ENCODE results near the gene DOCK1.

The DOCK1 gene

DNA sequence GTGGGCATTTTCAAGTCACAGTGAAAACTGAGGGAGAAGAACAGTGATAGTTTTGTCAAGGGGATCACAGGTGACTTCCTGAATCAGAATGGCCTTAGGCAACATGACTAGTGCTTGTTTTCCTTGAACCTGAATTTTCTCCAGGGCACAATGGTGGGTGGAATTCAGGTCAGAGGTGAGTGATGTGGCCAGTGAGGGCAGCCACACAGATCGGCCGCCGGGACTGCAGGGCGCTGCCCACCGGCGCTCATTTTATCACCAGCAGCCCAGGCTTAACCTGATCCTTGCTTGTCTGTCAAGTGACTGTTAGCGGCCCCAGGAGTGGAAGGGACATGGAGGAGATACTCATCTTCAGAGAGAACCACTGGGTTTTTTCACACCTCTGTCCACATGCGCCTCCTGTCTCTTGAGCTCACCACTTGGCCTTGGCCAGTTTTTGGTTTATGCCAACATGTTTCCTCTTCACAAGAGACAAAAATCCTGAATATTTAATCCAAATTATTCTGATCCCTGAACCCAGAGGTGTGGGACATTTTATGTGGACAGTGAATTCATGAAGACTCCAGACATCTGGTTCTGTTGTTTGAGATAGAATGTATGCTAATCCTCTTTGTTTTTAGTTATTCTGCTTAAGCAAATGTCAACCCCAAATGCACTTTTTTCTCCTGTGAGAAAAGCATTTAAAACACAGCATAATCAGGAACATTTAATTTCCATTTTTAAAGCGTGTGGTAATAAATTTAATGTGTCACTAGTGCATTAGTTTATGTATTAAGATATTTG is 108.7 kb downstream of the DOCK1 start:
- DNase-seq: no peak

DNA sequence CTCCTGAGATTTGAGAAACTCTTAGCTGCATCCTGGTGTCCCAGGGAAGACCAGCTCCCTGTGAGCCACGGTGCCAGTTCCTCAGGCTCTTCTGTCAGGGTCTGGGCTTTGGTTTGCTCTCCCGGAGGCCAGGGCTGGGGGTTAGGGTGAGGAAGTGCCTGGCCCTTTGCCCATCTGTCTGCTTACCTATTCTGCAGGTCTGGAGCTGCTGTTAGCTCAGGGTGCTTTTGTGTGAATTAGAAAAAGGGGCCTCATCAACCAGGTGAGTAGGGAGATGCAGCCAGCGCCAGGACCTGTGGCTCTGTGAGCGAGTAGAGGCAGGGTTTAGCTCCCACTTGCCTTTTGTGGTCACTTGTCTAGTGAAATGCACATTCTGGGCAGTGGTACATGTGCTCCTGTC is 109.4 kb downstream of the DOCK1 start:
- DNase-seq: no peak

DNA sequence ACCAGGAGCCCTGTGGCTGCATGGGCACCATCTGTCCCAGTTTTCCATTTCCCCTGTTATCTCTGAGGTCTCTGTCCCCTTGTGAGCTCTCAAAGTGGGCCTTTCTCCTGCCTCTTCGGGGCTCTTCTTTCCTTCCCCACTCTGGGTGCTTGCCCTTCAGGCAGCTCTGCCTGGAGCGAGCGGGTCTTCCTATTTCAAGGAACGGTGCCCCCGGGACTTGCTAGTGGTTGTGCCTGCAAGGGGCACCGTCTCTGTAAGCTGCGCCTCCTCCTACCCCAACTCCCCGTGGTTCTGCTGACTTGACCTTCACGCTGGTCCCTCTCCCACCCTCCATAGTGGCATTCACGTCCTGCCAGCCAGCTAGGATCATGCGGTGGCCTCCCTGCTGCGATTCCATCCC is 110.1 kb downstream of the DOCK1 start:
- DNase-seq: no peak

DNA sequence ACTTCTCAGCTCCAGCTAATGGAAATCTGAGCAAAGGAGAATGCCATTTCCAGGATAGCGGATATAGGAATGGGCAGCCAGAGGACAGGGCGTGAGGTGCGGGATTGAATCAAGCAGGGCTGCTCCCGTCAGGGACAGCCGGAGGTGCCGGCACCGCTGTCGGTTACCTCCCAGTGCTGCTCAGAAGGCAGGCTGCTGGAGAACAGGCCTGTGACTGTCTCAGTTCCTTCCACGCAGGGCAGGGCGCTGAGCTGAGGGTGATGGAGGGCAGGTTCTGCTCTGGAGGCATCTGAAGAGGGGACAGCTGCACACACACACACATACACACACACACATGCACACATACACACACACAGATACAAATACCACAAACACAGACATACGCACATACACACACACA is 111.1 kb downstream of the DOCK1 start:
- DNase-seq: no peak

DNA sequence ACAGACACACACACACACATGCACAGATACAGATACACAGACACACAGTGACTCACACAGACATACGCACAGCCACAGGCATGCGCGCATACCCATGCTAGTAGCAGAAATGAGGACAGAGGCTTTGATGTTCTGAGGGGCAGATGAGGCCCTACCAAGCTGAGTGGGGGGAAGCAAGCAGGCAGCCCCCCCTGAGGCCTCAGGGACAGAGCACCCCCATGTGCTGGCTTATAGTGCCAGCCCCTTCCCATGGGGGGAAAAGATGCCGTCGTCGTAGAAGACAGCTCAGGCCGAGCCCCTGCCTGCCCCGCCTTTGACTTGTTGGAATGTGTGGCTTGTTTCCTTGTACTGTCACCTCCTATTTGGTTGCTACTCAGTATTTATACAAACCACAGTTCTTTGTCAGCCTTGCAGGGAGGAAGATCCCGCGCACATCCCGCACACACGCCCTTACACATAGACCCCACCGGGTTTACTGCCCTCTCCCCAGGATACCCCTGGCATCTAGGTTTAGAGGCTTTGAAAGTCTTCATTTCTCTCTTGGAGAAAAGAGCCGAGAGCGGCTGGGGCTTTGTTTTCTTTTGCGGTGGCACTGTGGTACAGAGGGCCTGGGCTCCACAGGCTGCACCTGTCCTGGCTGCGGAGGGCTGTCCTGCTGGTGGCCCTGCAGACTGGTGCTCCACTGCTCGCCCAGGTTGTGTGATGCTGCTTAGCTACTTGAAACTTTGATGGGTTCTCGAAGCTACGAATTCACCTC is 112.5 kb downstream of the DOCK1 start:
- no peak for DNase-seq

DNA sequence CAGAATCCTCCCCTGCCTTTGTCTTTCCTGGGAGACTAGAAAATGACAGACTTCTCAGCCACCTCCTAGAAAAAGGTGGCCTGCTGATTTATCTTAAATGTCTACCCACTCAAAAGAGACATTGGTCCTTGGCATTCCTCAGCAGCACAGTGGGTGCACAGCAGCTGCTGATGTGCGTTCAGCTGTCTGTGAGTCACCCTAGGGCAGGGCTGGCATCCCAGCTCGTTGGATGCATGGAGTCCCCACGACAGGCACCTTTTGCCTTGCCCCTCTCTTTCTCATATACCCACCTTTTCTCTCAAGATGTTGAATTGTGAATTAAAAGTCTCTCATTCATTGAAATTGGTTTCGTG is 113.0 kb downstream of the DOCK1 start:
- no peak for DNase-seq

DNA sequence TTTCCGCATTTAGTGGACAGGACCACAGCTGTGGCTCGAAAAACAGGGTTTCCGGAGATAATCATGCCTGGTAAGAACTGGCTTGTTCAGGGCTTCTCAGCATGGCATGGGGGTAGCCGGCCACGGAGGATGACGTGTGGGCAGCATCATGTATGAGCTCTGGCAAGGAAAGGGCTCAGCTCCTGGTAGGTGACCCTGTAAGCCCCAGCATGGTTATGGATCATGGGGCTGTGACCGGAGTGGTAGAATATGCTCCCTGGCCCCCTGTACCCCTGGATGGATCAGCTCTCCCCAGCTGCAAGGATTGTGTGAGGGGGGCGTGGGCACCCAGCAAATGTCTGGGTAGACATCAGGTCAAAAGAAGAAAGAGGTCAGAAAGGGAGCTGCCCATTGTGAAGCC is 113.5 kb downstream of the DOCK1 start:
- no peak for DNase-seq

DNA sequence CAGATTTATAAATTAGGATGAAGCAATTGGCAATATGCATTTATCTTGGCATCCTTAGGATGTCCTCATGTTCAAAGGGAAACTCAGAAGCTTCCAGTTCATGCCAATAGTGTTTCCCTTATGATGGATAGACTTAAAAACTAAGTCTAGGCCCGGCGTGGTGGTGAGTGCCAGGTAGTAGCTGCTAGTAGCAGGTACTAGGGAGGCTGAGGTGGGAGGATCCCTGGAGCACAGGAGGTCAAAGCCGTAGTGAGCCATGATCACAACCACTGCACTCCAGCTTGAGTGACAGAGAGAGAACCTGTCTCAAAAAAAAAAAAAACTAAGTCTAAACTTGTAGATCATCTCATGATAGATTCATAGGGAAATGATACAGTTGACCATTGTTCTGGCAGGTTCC is 115.0 kb downstream of the DOCK1 start:
- no peak for DNase-seq

DNA sequence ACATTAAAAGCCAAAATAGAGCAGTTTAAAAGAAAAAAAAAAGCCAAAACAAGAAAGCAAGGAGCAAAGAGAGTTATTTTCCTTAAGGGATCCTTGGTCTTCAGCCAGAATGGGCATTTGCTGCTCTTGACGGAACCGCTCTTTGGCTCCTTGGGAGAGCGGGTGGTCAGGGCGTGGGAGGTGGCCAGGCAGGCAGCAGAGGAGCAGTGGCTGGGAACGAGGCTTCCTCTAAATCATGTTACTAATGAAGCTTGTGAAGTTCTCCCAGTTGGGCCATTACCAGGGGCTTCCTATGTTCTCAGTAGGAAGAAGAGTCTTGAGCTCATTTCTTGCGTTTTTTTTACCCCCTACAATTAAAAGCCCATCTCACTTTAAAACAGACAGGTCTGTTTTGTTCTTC is 116.6 kb downstream of the DOCK1 start:
- no peak for DNase-seq

DNA sequence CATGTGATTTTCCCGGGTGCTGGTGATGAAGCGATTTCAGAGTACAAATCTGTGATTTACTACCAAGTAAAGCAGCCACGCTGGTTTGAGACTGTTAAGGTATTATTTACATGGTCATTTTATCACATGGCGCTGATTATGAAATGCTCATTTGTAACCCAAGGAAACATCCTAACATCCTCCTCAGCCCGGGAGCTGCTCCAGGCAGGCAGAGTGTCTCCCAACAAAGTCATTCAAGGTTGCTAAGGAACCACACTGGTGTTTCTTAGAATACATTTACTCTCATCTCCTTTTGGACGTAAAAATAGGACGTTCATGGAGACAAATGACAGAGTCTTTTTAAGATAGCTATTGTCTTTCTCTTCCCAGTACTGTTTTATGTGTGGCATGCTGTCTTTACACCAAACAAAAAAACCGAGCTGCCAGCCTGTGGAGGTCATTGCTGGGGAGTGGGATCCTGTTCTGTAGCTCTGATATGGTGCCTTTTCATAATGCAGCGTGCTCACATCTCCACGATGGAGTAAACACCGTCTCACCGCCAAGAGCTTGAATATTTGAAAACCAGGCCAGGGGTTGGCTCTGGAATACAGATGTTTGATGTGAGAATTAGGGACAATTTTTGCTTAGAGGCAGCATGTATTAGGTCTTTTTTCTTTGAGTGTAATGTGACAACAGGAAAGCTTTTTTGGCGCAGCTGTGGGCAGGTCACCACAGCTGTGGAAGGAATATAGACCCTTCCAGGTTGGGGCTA is 119.6 kb downstream of the DOCK1 start:
- no peak for DNase-seq

DNA sequence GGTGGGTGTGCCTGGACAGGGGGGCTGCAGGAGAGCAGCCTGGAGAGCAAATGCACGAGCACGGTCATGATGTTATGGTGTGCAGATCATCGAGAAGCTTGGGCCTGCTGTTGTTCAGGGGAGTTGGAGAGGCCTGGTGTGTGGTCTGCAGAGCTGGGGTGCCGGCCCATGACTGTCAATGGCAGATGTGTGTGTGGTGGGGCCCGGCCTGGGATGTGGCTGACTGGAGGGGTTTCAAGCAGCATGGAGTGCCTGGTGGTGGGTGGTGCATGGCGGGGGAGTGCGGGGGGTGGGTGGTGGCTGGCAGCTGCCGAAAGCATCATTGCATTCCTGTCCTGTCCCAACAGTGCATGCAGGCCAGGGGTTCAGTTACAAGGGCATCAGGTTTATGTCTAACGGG is 122.6 kb downstream of the DOCK1 start:
- DNase-seq: no peak

DNA sequence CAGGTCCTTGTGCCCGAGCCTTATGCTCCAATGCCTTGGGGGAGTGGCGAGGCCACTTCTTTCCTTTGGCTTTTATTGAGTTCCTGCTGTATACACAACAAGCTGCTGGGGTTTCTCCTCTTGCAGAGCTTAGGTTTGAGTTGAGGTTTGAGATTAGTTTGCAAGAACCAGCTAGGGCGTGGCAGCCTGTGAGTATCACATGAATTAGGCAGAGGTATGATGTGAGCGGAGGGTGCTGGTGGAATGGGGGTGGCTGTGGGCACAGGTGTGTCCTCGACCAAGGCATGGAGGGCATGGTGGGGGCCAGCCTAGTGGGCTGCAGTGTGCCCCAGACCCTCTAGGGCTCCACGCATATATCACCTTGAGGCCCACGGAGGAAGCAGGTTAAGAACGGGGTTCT is 123.3 kb downstream of the DOCK1 start:
- no peak for DNase-seq

DNA sequence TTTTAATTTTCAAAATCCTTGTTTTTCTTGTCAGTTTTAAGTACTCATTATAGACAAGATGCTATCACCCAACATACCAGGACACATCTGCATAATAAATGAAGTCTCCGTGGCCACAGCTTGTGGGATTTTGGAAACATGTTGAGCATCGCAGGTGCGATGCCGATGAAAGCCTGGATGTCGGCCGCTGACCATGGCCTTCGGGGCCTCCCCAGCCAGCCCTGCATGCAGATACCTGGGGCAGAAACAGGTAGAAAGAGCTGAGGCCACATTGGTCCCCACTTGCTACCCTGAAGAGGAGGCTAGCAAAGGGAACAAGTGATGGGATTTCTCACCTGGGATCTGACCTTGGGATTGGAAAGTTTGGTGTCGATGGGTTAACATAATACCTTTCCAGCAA is 123.8 kb downstream of the DOCK1 start:
- DNase-seq: no peak

DNA sequence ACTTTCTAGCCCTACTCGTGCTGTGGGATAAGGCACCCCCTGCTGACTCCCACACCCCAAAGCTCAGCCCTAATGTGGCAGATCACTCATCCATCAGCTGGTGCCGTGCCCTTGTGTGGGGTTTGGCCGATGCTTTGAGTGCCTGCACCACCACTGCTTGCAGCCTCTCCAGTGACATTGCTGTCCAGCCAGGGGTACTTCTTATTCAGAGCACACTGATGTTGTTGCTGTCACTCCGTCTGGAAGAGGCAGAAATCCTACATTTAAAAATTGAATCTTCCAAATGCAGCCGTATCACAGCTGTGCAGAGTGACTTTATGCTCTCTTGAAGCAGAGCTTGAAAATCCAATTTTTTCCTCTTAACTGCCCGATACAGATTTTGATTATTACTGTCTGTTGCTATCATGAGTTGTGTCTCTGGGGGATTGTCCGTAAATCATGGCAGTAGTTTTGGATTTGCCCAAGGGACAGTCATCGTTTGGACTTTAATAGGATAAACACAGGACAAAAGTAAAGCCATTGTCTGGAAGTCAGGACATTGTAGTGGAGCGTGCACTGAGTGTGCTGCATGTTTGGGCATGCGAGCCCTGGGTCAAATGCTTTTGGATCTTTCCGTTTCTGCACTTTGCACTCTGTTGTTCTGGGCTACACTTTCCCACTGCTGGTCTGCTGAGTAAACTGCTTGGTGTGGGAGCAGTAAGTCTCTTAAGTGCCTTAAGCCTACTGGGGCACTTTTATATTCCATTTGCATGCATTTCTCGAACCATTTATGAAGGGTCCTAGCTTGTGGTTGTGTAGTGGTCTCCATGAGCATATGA is 128.2 kb downstream of the DOCK1 start:
- DNase-seq: no peak

DNA sequence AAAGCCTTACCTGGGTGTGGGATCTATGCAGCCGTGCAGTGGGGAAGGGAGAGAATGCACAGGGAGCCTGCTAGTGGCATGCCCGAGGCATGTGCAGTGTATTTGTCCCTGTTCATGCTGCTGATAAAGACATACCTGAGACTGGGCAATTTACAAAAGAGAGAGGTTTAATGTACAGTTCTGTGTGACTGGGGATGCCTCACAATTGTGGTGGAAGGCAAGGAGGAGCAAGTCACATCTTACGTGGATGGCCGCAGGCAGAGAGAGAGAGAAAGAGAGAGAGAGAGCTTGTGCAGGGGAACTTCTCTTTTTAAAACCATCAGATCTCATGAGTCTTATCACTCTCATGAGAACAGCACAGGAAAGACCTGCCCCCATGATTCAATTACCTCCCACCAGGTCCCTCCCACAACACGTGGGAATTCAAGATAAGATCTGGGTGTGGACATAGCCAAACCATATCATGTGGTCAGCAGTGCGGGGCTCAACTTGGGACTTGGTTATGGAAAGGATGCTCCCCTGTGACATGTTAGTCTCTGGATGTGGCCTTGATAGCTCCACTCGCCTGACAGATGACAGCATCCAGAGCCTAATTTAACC is 128.9 kb downstream of the DOCK1 start:
- no peak for DNase-seq

DNA sequence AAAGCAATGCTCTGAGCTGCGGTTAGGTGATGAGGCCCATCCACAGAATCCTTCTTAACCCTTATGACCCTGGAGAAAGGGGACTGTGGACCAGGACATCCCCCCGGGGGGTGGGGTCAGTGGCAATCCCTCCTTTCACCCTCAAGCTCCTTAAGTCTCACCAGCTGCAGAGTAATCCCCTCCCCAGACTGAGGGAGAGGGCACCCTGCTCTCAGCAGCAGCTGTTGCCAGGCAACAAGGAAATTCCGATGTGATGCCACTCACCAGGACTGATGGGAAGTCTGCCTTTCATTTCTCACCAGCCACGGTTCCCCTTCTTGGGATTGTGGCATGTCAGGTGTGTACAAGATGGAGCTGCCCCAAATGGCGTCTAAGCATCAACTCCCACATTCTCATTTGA is 129.6 kb downstream of the DOCK1 start:
- DNase-seq: no peak

DNA sequence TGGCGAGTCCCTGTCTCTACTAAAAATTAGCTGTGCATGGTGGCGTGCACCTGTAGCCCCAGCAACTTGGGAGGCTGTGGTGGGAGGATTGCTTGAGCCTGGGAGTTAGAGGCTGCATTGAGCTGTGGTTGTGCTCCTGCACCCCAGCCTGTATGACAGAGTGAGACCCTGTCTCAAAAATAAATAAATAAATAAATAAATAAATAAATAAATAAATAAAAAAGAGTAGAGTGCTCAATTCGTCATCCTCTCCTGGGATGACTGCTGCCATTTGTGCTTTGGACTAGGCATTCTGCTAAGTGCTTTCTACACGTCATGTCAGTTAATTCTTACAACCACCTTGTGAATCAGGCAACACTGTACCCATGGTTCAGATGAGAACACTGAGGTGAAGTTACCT is 130.6 kb downstream of the DOCK1 start:
- DNase-seq: no peak

DNA sequence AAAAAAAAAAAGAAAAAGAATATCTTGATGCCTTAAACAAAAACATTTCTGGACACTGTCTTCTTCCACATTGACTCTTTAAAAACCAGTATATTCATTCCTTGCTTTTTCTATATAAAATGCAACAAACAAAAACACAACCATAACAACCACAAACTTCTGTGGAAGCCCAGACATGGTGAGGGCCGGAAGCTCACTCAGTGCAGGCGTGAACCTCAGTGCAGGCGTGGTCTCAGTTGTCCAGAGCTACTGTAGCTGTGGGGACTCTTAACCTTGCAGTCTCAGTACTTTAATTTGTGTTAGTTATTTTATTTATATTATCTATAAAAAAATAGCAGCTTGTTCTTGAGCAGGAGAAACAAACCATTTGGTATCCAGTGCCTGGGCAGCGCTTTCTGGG is 131.8 kb downstream of the DOCK1 start:
- DNase-seq: no peak

DNA sequence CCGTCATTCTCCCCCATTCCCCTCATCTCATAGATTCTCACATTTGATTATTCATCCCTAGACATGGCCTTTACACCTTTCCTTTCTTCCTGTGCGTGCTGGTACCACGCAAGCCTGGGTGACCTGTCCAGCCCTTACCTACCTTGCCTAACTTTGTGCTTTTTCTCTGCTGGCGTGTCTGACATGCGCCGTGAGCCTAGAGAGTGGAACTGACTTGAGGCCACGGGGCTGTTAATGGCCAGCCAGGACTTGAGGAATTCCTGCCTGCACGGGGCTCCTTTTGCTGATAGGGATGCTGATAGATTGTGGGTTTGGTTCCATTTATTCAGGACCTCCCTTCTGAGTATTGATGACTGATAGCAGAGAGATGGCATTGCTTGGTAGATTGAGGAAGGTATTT is 134.2 kb downstream of the DOCK1 start:
- DNase-seq: no peak

DNA sequence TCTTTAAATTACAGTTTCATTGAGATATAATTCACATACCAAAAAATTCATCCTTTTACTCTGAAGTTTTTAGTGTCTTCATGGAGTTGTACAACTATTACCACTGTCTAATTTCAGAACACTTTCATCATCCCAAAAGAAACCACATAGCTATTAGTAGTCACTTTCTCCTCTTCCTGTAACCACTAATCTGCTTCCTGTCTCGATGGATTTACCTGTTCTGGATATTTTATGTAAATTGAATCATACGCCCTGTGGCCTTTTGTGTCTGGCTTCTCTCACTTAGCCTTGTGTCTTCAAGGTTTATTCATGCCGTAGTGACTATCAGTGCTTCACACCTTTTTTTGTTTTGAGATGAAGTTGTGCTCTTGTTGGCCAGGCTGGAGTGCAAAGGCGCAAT is 135.5 kb downstream of the DOCK1 start:
- no peak for DNase-seq

DNA sequence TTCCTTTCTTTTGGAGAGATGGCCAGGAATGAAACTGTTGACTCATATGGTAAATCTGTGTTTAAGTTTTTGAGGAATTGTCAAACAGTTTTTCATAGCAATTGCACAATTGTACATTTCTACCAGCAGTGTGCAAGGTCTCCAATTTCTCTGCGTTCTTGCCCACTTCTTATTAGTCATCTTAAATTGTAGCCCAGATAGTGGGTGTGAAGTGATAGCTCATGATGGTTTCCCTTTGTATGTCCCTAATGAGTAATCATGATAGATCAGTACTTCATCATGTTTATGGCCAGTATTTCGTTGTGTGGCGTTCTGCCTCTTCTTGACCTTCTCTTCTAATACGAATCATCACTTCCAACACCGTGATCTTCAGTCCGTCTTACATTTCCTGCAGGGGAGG is 136.3 kb downstream of the DOCK1 start:
- DNase-seq: no peak

DNA sequence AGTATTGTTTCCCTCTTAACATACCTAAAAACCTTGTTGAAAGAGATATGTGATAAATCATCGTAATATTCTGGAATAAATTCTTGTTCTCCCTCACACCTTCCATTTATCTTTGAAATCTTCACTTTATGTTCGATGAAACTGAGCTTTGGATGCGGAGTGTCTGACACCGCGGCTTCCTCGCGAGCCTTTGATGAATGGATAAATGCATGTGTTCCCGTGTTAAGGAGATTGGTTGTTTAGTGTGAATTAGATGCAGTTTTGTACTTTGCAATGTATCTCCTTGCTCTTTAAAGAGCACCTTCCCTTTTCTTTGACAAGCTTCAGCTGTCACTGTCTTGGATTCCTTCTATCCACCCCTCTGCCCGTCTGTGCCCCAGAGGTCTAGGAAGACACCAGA is 138.1 kb downstream of the DOCK1 start:
- DNase-seq: no peak

DNA sequence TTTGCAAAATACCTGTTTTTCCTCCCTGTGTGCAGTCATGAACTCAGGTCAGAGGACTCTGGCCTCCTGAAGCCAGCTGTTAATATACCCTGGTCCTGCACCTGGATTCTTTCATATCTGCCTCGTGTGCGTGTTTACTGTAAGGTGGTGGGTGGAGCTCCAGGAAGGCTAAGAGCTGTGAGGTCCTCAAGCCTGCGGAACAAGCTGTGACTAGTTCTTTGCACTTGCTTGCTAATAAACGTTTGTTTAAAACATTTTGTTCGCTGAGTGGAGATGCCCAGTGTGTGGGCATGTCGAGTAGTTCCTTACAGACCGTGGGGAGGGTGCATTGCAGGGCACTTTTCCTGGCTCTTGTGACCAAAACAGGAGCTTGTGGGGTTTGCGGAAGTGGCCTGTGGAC is 139.0 kb downstream of the DOCK1 start:
- no peak for DNase-seq

All from Kasumi-1 (cell line).